ENCODE results near the gene PRSS48.
"Not testable (repeated sequence)": the region's sequence is repeated elsewhere in the genome, so short reads cannot be mapped to it uniquely, and the experiment has no call there.

Gene PRSS48

GRCh38 chr4:151246742-151247141 lies 30.2 kb upstream of the PRSS48 start:
- H3K27ac ChIP-seq (ENCODE audit: low read depth, low read length): no peak overlapping the region
- DNase-seq: no peak
- H3K23ac ChIP-seq (ENCODE audit: low read length): no peak overlapping the region
- H4K5ac ChIP-seq (ENCODE audit: low read length): no peak overlapping the region
- no peak overlapping the region for H3K9ac ChIP-seq (ENCODE audit: low read length)
- no peak overlapping the region for H2BK120ac ChIP-seq (ENCODE audit: low read depth, low read length)
- no peaks in the 10 kb centered on the region for H3K4me1 ChIP-seq (ENCODE audit: control insufficient read depth, low read depth, low read length)
- peaks cover 3% of the 10 kb centered on the region for H3K79me2 ChIP-seq (ENCODE audit: control insufficient read depth, insufficient read depth, low read length)
- no peaks in the 10 kb centered on the region for H3K79me1 ChIP-seq (ENCODE audit: low read length)
- H4K8ac ChIP-seq (ENCODE audit: low read depth, low read length): no peak overlapping the region
- no peak overlapping the region for H3K56ac ChIP-seq (ENCODE audit: low read length)
- no peak overlapping the region for H2BK15ac ChIP-seq (replicated peaks; ENCODE audit: low read depth)
- no peak overlapping the region for H3K18ac ChIP-seq (ENCODE audit: low read length)
- H3K27me3 ChIP-seq (ENCODE audit: insufficient read depth, low read length, poor library complexity): no peaks in the 10 kb centered on the region
- H3K4ac ChIP-seq (ENCODE audit: low read depth, low read length): no peak overlapping the region
- H3K4me3 ChIP-seq (ENCODE audit: low read length): no peak overlapping the region
- H3K4me2 ChIP-seq (ENCODE audit: low read length): no peak overlapping the region
- H3K36me3 ChIP-seq (ENCODE audit: control insufficient read depth, insufficient read depth, low read length): no peaks in the 10 kb centered on the region
- H2BK5ac ChIP-seq (ENCODE audit: low read length): no peak overlapping the region
- no CpG with 5 or more reads among the region's 2 CpGs for WGBS (ENCODE audit: extremely low coverage, insufficient coverage, low lambda C conversion rate)
- H2AK5ac ChIP-seq (ENCODE audit: low read length): no peak overlapping the region

GRCh38 chr4:151247395-151247794 lies 29.6 kb upstream of the PRSS48 start:
- Histone ChIP-seq H3K4me1 (ENCODE audit: control insufficient read depth, low read depth, low read length) (no peaks in the 10 kb centered on the region), H2BK120ac (ENCODE audit: low read depth, low read length) (no peak overlapping the region), H3K4me2 (ENCODE audit: low read length) (no peak overlapping the region), H2BK15ac (replicated peaks; ENCODE audit: low read depth) (no peak overlapping the region), H3K56ac (ENCODE audit: low read length) (no peak overlapping the region), H3K27ac (ENCODE audit: low read depth, low read length) (no peak overlapping the region), H3K18ac (ENCODE audit: low read length) (no peak overlapping the region), H3K23ac (ENCODE audit: low read length) (no peak overlapping the region), H2AK5ac (ENCODE audit: low read length) (no peak overlapping the region), H3K79me1 (ENCODE audit: low read length) (no peaks in the 10 kb centered on the region), H3K36me3 (ENCODE audit: control insufficient read depth, insufficient read depth, low read length) (no peaks in the 10 kb centered on the region), H2BK5ac (ENCODE audit: low read length) (no peak overlapping the region), H3K79me2 (ENCODE audit: control insufficient read depth, insufficient read depth, low read length) (peaks cover 3% of the 10 kb centered on the region), H3K9ac (ENCODE audit: low read length) (no peak overlapping the region), H3K4ac (ENCODE audit: low read depth, low read length) (no peak overlapping the region), H4K5ac (ENCODE audit: low read length) (no peak overlapping the region), H4K8ac (ENCODE audit: low read depth, low read length) (no peak overlapping the region), H3K27me3 (ENCODE audit: insufficient read depth, low read length, poor library complexity) (no peaks in the 10 kb centered on the region), H3K4me3 (ENCODE audit: low read length) (no peak overlapping the region)
- 100% methylated on average over 1 of the region's 2 CpGs for WGBS (ENCODE audit: extremely low coverage, insufficient coverage, low lambda C conversion rate)
- DNase-seq: no peak

- Histone ChIP-seq H3K27me3 (ENCODE audit: insufficient read depth, low read length, poor library complexity) (no peaks in the 10 kb centered on the region), H3K9ac (ENCODE audit: low read length) (no peak overlapping the region), H3K4ac (ENCODE audit: low read depth, low read length) (no peak overlapping the region), H3K4me1 (ENCODE audit: control insufficient read depth, low read depth, low read length) (no peaks in the 10 kb centered on the region), H3K23ac (ENCODE audit: low read length) (no peak overlapping the region), H2BK120ac (ENCODE audit: low read depth, low read length) (no peak overlapping the region), H3K4me2 (ENCODE audit: low read length) (no peak overlapping the region), H2BK5ac (ENCODE audit: low read length) (no peak overlapping the region), H3K79me1 (ENCODE audit: low read length) (peaks cover 2% of the 10 kb centered on the region), H3K27ac (ENCODE audit: low read depth, low read length) (no peak overlapping the region), H3K4me3 (ENCODE audit: low read length) (no peak overlapping the region), H4K5ac (ENCODE audit: low read length) (no peak overlapping the region), H2AK5ac (ENCODE audit: low read length) (no peak overlapping the region), H4K8ac (ENCODE audit: low read depth, low read length) (no peak overlapping the region), H2BK15ac (replicated peaks; ENCODE audit: low read depth) (no peak overlapping the region), H3K18ac (ENCODE audit: low read length) (no peak overlapping the region), H3K36me3 (ENCODE audit: control insufficient read depth, insufficient read depth, low read length) (no peaks in the 10 kb centered on the region), H3K56ac (ENCODE audit: low read length) (no peak overlapping the region), H3K79me2 (ENCODE audit: control insufficient read depth, insufficient read depth, low read length) (peaks cover 3% of the 10 kb centered on the region)
- DNase-seq: no peak
- no CpG with 5 or more reads among the region's 2 CpGs for WGBS (ENCODE audit: extremely low coverage, insufficient coverage, low lambda C conversion rate)
Observed at GRCh38 chr4:151248519-151248918, 28.4 kb upstream of the PRSS48 start.

GRCh38 chr4:151250706-151251105 lies 26.3 kb upstream of the PRSS48 start:
- no peak overlapping the region for H2BK5ac ChIP-seq (ENCODE audit: low read length)
- no peaks in the 10 kb centered on the region for H3K4me1 ChIP-seq (ENCODE audit: control insufficient read depth, low read depth, low read length)
- WGBS (ENCODE audit: extremely low coverage, insufficient coverage, low lambda C conversion rate): no CpG with 5 or more reads among the region's 5 CpGs
- no peak overlapping the region for H2BK15ac ChIP-seq (replicated peaks; ENCODE audit: low read depth)
- H2BK120ac ChIP-seq (ENCODE audit: low read depth, low read length): no peak overlapping the region
- H3K9ac ChIP-seq (ENCODE audit: low read length): no peak overlapping the region
- H3K36me3 ChIP-seq (ENCODE audit: control insufficient read depth, insufficient read depth, low read length): no peaks in the 10 kb centered on the region
- H3K27me3 ChIP-seq (ENCODE audit: insufficient read depth, low read length, poor library complexity): no peaks in the 10 kb centered on the region
- H2AK5ac ChIP-seq (ENCODE audit: low read length): no peak overlapping the region
- no peak overlapping the region for H3K4me3 ChIP-seq (ENCODE audit: low read length)
- H3K18ac ChIP-seq (ENCODE audit: low read length): no peak overlapping the region
- no peak overlapping the region for H4K5ac ChIP-seq (ENCODE audit: low read length)
- H3K79me2 ChIP-seq (ENCODE audit: control insufficient read depth, insufficient read depth, low read length): peaks cover 3% of the 10 kb centered on the region
- no peak overlapping the region for H3K27ac ChIP-seq (ENCODE audit: low read depth, low read length)
- H3K79me1 ChIP-seq (ENCODE audit: low read length): peaks cover 2% of the 10 kb centered on the region
- H3K4ac ChIP-seq (ENCODE audit: low read depth, low read length): no peak overlapping the region
- DNase-seq: peak; percentile 13
- H4K8ac ChIP-seq (ENCODE audit: low read depth, low read length): no peak overlapping the region
- no peak overlapping the region for H3K4me2 ChIP-seq (ENCODE audit: low read length)
- H3K56ac ChIP-seq (ENCODE audit: low read length): no peak overlapping the region
- H3K23ac ChIP-seq (ENCODE audit: low read length): no peak overlapping the region

- H3K36me3 ChIP-seq (ENCODE audit: control insufficient read depth, insufficient read depth, low read length): no peaks in the 10 kb centered on the region
- no peak overlapping the region for H2BK120ac ChIP-seq (ENCODE audit: low read depth, low read length)
- H3K9ac ChIP-seq (ENCODE audit: low read length): no peak overlapping the region
- H3K4me3 ChIP-seq (ENCODE audit: low read length): no peak overlapping the region
- no peak overlapping the region for H4K8ac ChIP-seq (ENCODE audit: low read depth, low read length)
- no peak overlapping the region for H3K23ac ChIP-seq (ENCODE audit: low read length)
- no peak overlapping the region for H3K4me2 ChIP-seq (ENCODE audit: low read length)
- no peak overlapping the region for H3K56ac ChIP-seq (ENCODE audit: low read length)
- H3K79me2 ChIP-seq (ENCODE audit: control insufficient read depth, insufficient read depth, low read length): peaks cover 3% of the 10 kb centered on the region
- H3K79me1 ChIP-seq (ENCODE audit: low read length): peaks cover 2% of the 10 kb centered on the region
- no peak overlapping the region for H4K5ac ChIP-seq (ENCODE audit: low read length)
- H3K4ac ChIP-seq (ENCODE audit: low read depth, low read length): no peak overlapping the region
- no peak overlapping the region for H3K18ac ChIP-seq (ENCODE audit: low read length)
- no peaks in the 10 kb centered on the region for H3K4me1 ChIP-seq (ENCODE audit: control insufficient read depth, low read depth, low read length)
- no peak overlapping the region for H2BK15ac ChIP-seq (replicated peaks; ENCODE audit: low read depth)
- no CpG with 5 or more reads among the region's 2 CpGs for WGBS (ENCODE audit: extremely low coverage, insufficient coverage, low lambda C conversion rate)
- no peaks in the 10 kb centered on the region for H3K27me3 ChIP-seq (ENCODE audit: insufficient read depth, low read length, poor library complexity)
- H2BK5ac ChIP-seq (ENCODE audit: low read length): no peak overlapping the region
- DNase-seq: no peak
- no peak overlapping the region for H2AK5ac ChIP-seq (ENCODE audit: low read length)
- H3K27ac ChIP-seq (ENCODE audit: low read depth, low read length): no peak overlapping the region
Observed at GRCh38 chr4:151251603-151252304, 25.2 kb upstream of the PRSS48 start.

DNA sequence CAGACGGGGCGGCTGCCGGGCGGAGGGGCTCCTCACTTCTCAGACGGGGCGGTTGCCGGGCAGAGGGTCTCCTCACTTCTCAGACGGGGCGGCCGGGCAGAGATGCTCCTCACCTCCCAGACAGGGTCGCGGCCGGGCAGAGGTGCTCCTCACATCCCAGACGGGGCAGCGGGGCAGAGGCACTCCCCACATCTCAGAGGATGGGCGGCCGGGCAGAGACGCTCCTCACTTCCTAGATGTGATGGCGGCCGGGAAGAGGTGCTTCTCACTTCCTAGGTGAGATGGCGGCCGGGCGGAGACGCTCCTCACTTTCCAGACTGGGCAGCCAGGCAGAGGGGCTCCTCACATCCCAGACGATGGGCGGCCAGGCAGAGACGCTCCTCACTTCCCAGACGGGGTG lies 21.7 kb upstream of the PRSS48 start:
- not testable (repeated sequence) for H3K18ac ChIP-seq (ENCODE audit: low read length); H3K4ac ChIP-seq (ENCODE audit: low read depth, low read length); H3K27me3 ChIP-seq (ENCODE audit: insufficient read depth, low read length, poor library complexity); DNase-seq; H3K79me1 ChIP-seq (ENCODE audit: low read length); H3K27ac ChIP-seq (ENCODE audit: low read depth, low read length); H2BK15ac ChIP-seq (replicated peaks; ENCODE audit: low read depth); H3K4me2 ChIP-seq (ENCODE audit: low read length); H2BK5ac ChIP-seq (ENCODE audit: low read length); H2AK5ac ChIP-seq (ENCODE audit: low read length); H3K79me2 ChIP-seq (ENCODE audit: control insufficient read depth, insufficient read depth, low read length); H4K8ac ChIP-seq (ENCODE audit: low read depth, low read length); H4K5ac ChIP-seq (ENCODE audit: low read length); H3K4me3 ChIP-seq (ENCODE audit: low read length); H3K36me3 ChIP-seq (ENCODE audit: control insufficient read depth, insufficient read depth, low read length); H3K56ac ChIP-seq (ENCODE audit: low read length); H3K9ac ChIP-seq (ENCODE audit: low read length); H3K23ac ChIP-seq (ENCODE audit: low read length); H2BK120ac ChIP-seq (ENCODE audit: low read depth, low read length); H3K4me1 ChIP-seq (ENCODE audit: control insufficient read depth, low read depth, low read length)
- WGBS (ENCODE audit: extremely low coverage, insufficient coverage, low lambda C conversion rate): no CpG with 5 or more reads among the region's 28 CpGs
